IPS-18a (cell line): ENCODE measurements around the gene IKBKE.

Source experiments
- H3K27ac ChIP-seq: one replicate; pipeline ENCODE4 v1.5.1; 2013; ENCODE audit warnings: low read length
- H3K27me3 ChIP-seq: one replicate; pipeline ENCODE4 v1.6.1; 2013; ENCODE audit warnings: mild to moderate bottlenecking, low read length; ENCODE audit not compliant: control insufficient read depth, insufficient read depth
- H3K36me3 ChIP-seq: one replicate; pipeline ENCODE4 v1.6.1; 2013; ENCODE audit warnings: low read depth, low read length; ENCODE audit not compliant: control insufficient read depth
- H3K4me1 ChIP-seq: one replicate; pipeline ENCODE4 v1.6.1; 2013; ENCODE audit warnings: low read depth, low read length; ENCODE audit not compliant: control insufficient read depth
- H3K4me3 ChIP-seq: one replicate; pipeline ENCODE4 v1.5.1; 2013; ENCODE audit warnings: low read length
- H3K9ac ChIP-seq: one replicate; pipeline ENCODE4 v1.6.1; 2013; ENCODE audit warnings: mild to moderate bottlenecking, low read length, moderate library complexity
- H3K9me3 ChIP-seq: one replicate; pipeline ENCODE4 v1.6.1; 2013; ENCODE audit warnings: low read depth, low read length; ENCODE audit not compliant: control insufficient read depth

The IKBKE gene

DNA sequence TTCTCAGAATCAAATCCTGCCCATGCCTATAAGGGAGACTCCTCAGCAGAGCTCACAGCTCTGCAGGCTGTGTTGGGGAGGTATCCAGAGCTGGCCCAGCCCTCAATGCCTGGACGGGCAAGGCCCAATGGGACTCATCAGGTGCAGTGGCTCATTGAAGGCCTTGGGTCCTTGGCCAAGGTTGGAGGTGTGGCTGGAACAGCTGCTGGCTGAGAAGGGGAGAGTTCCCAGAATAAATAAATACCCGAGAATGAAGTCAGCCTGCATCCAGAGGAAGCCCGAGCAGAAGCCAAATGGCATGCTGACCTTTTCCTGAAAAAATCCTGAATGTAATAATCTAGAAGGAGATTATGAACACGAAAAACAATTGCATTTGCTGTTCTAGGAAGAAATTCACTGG is 25.2 kb upstream of the IKBKE start:
- no peaks in the 10 kb centered on the region for H3K4me1 ChIP-seq
- no peak overlapping the region for H3K9ac ChIP-seq
- no peaks in the 10 kb centered on the region for H3K9me3 ChIP-seq
- no peaks in the 10 kb centered on the region for H3K27me3 ChIP-seq
- H3K27ac ChIP-seq = no peak overlapping the region
- H3K4me3 ChIP-seq = no peak overlapping the region
- H3K36me3 ChIP-seq = peaks cover 14% of the 10 kb centered on the region

DNA sequence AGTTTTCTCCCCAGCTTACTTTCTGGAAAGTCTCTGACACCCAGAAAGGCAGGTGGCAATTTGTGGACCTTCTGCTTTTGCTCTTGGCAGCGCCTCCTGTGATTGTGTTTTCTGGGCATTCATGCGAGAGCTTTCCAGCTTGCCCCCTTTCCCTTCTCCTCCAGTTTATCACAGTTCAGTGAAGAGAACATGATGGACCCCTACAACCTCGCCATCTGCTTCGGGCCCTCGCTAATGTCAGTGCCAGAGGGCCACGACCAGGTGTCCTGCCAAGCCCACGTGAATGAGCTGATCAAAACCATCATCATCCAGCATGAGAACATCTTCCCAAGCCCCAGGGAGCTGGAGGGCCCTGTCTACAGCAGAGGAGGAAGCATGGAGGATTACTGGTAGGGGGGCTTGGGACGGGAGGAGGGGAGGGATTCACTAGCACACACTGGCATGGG is 24.3 kb upstream of the IKBKE start:
- Histone ChIP-seq H3K27me3 (no peaks in the 10 kb centered on the region), H3K9me3 (no peaks in the 10 kb centered on the region), H3K4me3 (no peak overlapping the region), H3K4me1 (no peaks in the 10 kb centered on the region), H3K9ac (no peak overlapping the region), H3K27ac (no peak overlapping the region), H3K36me3 (peaks cover 19% of the 10 kb centered on the region)

DNA sequence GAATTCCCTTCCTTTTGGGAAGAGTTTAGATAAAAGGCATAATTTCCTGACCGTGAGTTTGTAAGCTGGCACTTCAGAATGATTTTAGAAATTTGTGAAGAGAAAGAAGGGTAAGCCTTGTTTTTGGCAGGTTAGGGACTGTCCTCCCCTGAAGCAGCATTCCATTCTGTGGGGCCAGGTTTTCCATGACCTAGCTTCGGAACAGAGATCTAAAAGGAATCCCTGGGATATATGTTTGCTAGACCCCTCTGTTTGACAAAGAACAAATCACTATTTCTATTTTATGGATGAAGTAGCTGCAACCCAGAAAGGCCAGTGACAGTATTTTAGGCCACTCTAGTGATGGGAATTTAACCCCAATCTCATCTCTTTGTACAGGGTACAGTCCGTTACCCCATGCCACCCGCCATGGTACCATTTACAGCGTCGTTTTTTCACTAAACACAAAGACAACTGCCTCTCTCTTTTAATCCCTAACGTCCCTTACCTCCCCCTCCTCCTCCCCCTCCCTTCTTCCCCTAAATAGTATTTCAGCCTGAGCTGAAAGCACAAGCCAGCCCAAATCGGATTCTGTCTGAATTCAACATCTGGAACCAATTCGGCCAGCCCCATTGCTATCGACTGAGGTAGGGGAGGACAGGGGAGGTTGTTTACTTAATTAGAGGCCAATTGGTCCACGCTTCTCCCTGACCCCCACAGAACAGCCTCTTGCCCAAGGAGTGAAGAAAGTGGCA is 23.4 kb upstream of the IKBKE start:
- Histone ChIP-seq H3K36me3 (peaks cover 25% of the 10 kb centered on the region), H3K9me3 (no peaks in the 10 kb centered on the region), H3K4me1 (no peaks in the 10 kb centered on the region), H3K27me3 (no peaks in the 10 kb centered on the region), H3K4me3 (no peak overlapping the region), H3K9ac (no peak overlapping the region), H3K27ac (no peak overlapping the region)

DNA sequence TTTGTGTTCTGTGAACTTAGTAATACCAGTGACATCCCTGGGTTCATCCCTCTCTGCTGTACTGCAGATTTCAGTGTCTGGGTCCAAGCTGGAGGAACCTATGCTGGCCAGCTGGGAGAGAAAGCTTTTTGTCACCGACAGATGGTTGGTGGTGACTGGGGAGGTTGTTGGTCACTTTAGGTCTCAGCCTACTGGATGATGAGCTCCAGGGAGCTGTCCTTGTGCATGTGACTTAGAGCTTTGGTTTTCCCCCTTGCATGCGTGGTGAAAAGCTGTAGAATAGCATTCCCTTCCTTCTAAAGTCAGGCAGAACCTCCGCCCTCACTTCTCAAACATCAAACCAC is 22.9 kb upstream of the IKBKE start:
- Histone ChIP-seq H3K27me3 (no peaks in the 10 kb centered on the region), H3K4me1 (no peaks in the 10 kb centered on the region), H3K27ac (no peak overlapping the region), H3K9me3 (no peaks in the 10 kb centered on the region), H3K9ac (no peak overlapping the region), H3K4me3 (no peak overlapping the region), H3K36me3 (peaks cover 25% of the 10 kb centered on the region)

DNA sequence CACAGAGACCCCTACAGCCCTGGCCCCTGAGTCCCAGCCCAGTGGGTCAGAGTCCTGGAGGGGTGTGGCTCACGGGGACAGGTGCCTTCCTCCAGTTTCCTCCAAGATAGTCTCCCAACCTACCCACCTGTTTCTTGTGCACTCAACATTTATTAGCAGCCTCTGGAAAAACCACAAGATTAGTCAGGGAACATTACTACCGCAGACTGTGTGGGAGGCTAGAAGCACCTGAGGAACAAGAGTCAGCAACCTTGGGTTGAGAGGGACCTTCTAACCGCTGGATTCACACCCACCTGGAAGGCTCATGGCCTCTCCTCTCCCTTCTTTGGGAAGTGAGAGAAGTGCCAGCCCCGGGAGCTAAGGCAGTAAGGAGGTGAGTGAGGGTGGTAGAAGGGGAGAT is 22.5 kb upstream of the IKBKE start:
- no peak overlapping the region for H3K9ac ChIP-seq

DNA sequence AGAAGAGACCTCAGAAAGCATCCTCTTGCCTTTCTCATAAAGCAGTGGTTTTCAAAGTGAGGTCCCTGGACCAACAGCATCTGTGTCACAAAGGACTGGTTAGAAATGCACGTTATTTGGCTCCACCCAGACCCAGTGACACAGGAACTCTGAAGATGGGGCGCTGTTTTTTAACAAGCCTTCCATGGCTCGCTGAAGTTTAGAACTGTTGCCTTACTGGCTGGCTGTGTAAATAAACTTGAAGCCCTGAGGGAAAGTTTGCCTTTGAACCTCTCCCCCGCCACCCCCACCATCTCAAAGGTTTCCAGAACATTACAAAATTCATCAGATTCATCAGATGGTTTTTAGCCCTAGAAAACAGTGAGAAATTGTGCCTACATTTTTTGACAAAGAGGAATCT is 21.8 kb upstream of the IKBKE start:
- Histone ChIP-seq H3K9me3 (no peaks in the 10 kb centered on the region), H3K36me3 (peaks cover 25% of the 10 kb centered on the region), H3K27me3 (no peaks in the 10 kb centered on the region), H3K27ac (no peak overlapping the region), H3K4me3 (no peak overlapping the region), H3K4me1 (no peaks in the 10 kb centered on the region), H3K9ac (no peak overlapping the region)

More for the DNA sequence above, 22.5 kb upstream of the IKBKE start:
- Histone ChIP-seq H3K27me3 (no peaks in the 10 kb centered on the region), H3K27ac (no peak overlapping the region), H3K36me3 (peaks cover 25% of the 10 kb centered on the region), H3K4me1 (no peaks in the 10 kb centered on the region), H3K4me3 (no peak overlapping the region), H3K9me3 (no peaks in the 10 kb centered on the region)

DNA sequence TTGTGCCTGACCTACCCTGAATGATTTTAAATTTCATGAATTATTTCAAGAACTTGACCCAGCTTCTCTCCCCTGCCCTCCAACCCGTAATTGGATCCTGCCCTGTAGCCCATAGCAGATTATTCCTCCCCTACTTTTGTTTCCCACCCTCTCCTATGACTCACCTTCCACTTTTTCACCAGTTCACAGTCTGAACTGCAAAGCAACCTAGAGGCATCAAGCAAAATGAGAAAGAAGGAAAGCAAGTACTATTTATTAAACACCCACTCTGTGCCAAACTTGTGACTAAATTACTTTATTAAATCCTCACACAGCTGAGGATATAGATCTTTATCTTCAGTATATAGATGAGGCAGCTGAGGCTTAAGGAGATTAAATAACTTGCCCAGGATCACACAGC is 20.7 kb upstream of the IKBKE start:
- H3K4me1 ChIP-seq = no peaks in the 10 kb centered on the region
- H3K27ac ChIP-seq = no peak overlapping the region
- H3K9me3 ChIP-seq = no peaks in the 10 kb centered on the region
- no peak overlapping the region for H3K4me3 ChIP-seq
- H3K36me3 ChIP-seq = peaks cover 22% of the 10 kb centered on the region
- H3K27me3 ChIP-seq = no peaks in the 10 kb centered on the region
- H3K9ac ChIP-seq = no peak overlapping the region

DNA sequence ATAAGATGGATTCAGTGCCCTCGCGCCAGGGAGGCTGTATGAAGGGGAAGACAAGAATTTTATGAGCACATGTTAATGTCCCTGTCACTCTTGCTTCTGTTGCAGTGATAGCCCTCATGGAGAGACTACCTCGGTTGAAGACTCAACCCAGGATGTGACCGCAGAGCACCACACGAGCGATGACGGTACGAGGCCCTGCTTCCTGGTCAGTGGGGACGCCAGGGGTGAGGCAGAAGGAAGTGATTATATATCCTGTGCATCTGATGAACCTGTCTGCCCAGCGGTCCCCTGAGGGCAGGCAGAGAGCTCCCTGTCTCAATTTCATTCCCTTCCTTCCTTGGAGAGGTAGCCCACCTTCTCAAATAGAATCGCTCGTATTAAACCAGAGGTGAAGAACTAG is 20.0 kb upstream of the IKBKE start:
- H3K4me3 ChIP-seq = no peak overlapping the region
- H3K27ac ChIP-seq = no peak overlapping the region
- peaks cover 22% of the 10 kb centered on the region for H3K36me3 ChIP-seq
- H3K4me1 ChIP-seq = peaks cover 5% of the 10 kb centered on the region
- H3K9me3 ChIP-seq = no peaks in the 10 kb centered on the region
- no peaks in the 10 kb centered on the region for H3K27me3 ChIP-seq
- no peak overlapping the region for H3K9ac ChIP-seq

DNA sequence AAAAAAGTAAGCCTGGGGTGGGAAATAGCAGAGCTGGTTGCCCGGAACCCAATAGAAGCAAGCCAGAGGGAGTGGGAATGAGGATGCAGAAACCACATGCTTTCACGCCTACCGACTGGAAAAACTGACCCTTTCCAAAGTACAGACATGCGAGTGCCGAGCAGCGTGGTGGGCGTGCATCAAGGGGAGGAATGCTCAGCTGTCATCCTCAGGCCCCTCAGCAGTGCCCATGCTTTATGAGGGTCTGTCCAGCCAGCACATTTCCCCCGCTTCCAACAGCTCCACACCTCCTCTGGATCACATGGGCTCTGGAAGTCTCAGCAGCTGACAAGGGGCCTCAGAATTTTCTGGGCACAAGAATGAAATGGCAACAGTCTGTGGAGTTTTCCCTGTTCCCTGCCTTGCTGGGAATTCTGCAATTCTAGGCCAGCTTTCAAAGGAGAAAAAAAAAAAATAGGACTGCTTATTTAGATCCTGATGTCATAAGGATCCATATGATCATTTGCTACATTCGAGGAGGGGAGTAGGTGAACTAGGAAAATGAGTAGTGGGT is 19.1 kb upstream of the IKBKE start:
- Histone ChIP-seq H3K9me3 (no peaks in the 10 kb centered on the region), H3K4me3 (no peak overlapping the region), H3K4me1 (peaks cover 5% of the 10 kb centered on the region), H3K36me3 (peaks cover 20% of the 10 kb centered on the region), H3K9ac (no peak overlapping the region), H3K27me3 (no peaks in the 10 kb centered on the region), H3K27ac (no peak overlapping the region)

DNA sequence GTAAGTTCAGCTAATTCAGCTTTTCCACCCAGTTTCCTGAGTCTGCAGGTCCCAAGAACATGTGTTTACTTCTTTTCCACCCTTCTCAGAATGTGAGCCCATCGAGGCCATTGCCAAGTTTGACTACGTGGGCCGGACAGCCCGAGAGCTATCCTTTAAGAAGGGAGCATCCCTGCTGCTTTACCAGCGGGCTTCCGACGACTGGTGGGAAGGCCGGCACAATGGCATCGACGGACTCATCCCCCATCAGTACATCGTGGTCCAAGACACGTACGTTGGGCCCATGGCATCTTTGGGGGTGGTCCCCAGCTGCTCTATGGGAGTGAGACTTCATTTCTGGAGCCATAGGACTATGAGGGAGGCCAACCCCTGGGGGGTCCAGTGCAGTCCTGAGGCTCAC is 17.2 kb upstream of the IKBKE start:
- Histone ChIP-seq H3K36me3 (peaks cover 11% of the 10 kb centered on the region), H3K27ac (no peak overlapping the region), H3K9me3 (no peaks in the 10 kb centered on the region), H3K4me1 (peaks cover 5% of the 10 kb centered on the region), H3K27me3 (no peaks in the 10 kb centered on the region), H3K4me3 (no peak overlapping the region), H3K9ac (no peak overlapping the region)

DNA sequence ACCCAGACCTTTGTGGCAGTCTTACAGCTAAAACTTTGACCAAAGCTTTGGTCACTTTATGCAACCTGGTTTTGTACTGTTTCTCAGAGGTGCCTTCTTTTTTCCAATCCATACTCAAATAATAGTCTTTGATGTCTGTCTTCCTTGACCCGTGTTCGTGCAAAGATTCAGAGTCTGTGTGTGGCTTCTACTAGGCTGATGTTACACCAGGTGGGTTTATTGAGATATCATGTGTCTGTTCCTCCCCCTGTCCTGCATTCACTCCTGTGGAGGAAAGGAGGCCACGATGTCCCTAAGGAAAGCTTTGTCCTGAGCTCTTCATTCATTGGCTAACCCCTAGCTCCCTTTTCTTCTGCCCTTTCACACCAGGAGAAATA is 15.0 kb upstream of the IKBKE start:
- Histone ChIP-seq H3K27me3 (no peaks in the 10 kb centered on the region), H3K4me3 (no peak overlapping the region), H3K36me3 (peaks cover 10% of the 10 kb centered on the region), H3K27ac (no peak overlapping the region), H3K4me1 (peaks cover 5% of the 10 kb centered on the region), H3K9me3 (no peaks in the 10 kb centered on the region), H3K9ac (no peak overlapping the region)

DNA sequence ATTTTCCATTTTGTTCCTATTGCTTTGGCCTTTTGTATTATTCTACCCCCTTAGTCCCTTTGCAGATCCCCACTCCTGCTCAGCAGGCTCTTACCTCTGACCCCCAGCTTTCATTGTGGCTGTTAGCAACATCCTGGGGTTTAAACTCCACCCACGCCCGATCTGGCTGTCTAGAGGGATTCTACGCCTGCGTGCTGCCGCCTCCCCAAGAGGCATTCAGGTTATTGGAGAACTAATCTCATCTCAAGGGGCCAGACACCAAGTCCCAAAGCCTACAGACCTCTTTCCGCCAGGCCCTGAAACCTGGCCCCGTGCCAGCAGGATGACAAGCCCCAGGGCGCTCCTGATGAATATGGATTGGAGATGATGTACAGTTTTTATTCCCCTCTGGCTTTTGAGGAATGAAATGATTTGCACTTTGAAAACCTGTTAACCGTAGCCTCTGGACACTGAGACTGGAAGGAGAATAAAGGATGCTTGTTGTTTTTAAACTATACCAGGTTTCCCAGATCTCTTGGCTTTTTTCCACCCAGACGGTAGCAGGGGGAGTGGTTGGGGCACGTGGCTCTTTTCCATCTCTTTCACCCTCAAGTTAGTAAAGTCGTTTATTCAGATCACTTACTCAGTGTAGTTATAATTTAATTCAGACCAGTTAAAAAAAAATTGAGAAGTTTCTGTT is 14.5 kb upstream of the IKBKE start:
- Histone ChIP-seq H3K9ac (no peak overlapping the region), H3K27me3 (no peaks in the 10 kb centered on the region), H3K27ac (no peak overlapping the region), H3K9me3 (no peaks in the 10 kb centered on the region), H3K4me3 (no peak overlapping the region), H3K4me1 (peaks cover 5% of the 10 kb centered on the region), H3K36me3 (peaks cover 6% of the 10 kb centered on the region)
